Right ventricle myocardium inferior (tissue), 1 donor: ENCODE measurements around the gene ASCL2. TPM values are rescaled to one million over a fixed set of nuclear protein-coding genes. Genes with fewer than 3 reads are reported as not detected.

Experiments used
- ATAC-seq: fragments of 200-7000 bp; cut with Tn5 transposase; one replicate; pipeline ENCODE4 v1.9.1; 2020; ENCODE audit warnings: mild to moderate bottlenecking, moderate library complexity
- DNase-seq: peaks from one replicate; pipeline ENCODE4 v3.0.0; 2021; ENCODE audit errors: missing footprints
- intact Hi-C: fragments of 100-400 bp; cut with DNase I; formaldehyde crosslinking; loops from one replicate; pipeline ENCODE4 v1.11.0; 2022
- total RNA-seq: library from RNA; stranded (reverse); fragmentation: NEBNext Ultra II Directional; extraction: Animal tissue kit (Norgen Biotek cat#: 25700); gene quantifications from one replicate; pipeline ENCODE4 v1.2.1, GENCODE V29; 2021
- donor health status: DM: no; HTN: yes; CAD: no; lungs with severe emphysema.

The ASCL2 gene
- total RNA-seq, 1 donor from 2014 or later: 0.24 TPM

GRCh38 chr11:2222451-2222850 is 47.9 kb downstream of the ASCL2 start:
- DNase-seq (no peak), ATAC-seq (peak; percentile 23)
- intact Hi-C loops: no loop called here

GRCh38 chr11:2221591-2221990 is 48.8 kb downstream of the ASCL2 start:
- intact Hi-C loops: no loop called here
- ATAC-seq (no peak), DNase-seq (no peak)

GRCh38 chr11:2221024-2221423 is 49.4 kb downstream of the ASCL2 start:
- DNase-seq (no peak), ATAC-seq (no peak)
- intact Hi-C loops: no loop called here

GRCh38 chr11:2220173-2220771 is 50.1 kb downstream of the ASCL2 start:
- ATAC-seq (no peak), DNase-seq (no peak)
- intact Hi-C loops: no loop called here

- ATAC-seq (no peak), DNase-seq (no peak)
- intact Hi-C loops: no loop called here
These were observed 50.9 kb downstream of the ASCL2 start for GRCh38 chr11:2219318-2220017.

Other genes starting within 250 kb of the ASCL2 start
- 80.9 TPM for gene IGF2, start 131.2 kb downstream of the ASCL2 start, total RNA-seq
- not detected for gene INS, start 109.4 kb downstream of the ASCL2 start, total RNA-seq
- gene TH, start 98.8 kb downstream of the ASCL2 start, total RNA-seq: not detected
- gene C11orf21, start 31.3 kb upstream of the ASCL2 start, total RNA-seq: 47.1 TPM
- 15.0 TPM for gene TSPAN32, start 31.4 kb upstream of the ASCL2 start, total RNA-seq
- gene CD81, start 106.7 kb upstream of the ASCL2 start, total RNA-seq: 531 TPM
- gene TSSC4, start 130.2 kb upstream of the ASCL2 start, total RNA-seq: 31.4 TPM
- gene TRPM5, start 173.9 kb upstream of the ASCL2 start, total RNA-seq: not detected
- gene KCNQ1, start 174.4 kb upstream of the ASCL2 start, total RNA-seq: 40.0 TPM